ENCODE measurements around the gene RNF213. TPM values are rescaled to one million over a fixed set of nuclear protein-coding genes. Genes with fewer than 3 reads are reported as not detected.

The RNF213 gene
- total and polyA plus RNA-seq, 4 donors = 45.1 to 78.3 (median 59.3) TPM

DNA sequence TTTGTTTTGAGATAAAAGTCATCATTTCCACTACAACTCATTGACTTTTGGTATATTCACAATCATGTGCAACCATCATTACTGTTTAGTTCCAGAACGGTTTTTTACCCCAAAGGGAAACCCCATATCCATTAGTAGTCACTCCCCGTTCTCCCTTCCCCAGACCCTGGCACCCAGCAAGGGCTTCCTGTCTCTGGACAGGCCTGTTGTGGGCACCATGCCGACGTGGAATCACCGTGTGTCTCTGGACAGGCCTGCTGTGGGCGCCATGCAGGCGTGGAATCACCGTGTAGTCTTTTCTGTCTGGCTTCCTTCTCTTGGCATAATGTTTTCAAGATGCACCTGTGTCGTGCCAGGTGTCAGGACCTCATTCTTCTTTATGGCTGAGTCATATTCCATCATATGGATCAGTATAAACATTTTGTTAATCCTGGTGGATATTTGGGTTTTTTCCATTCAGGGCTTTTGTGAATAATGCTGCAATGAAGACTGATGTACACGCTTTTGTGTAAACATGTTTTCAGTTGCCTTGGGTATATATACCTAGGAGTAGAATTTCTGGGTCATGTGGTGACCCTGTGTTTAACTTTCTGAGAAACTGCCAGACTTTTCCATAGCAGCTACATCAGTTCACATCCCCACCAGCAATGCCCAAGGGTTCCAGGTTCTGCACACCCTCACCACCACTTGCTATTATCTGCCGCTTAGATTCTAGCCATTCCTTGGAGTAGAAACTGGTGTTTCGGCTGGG lies 173.4 kb downstream of the RNF213 start:
- no peak overlapping the region for H3K4me3 ChIP-seq (ENCODE audit: low read depth, low read length)
- no peak overlapping the region for H3K27ac ChIP-seq (ENCODE audit: low read depth, low read length)
- no peak for DNase-seq (ENCODE audit: low read depth in 4 of 6, low spot score in 6 of 6)
- H3K27me3 ChIP-seq (ENCODE audit: control insufficient read depth, insufficient read depth, low read length) = no peaks in the 10 kb centered on the region
- H3K36me3 ChIP-seq (ENCODE audit: control insufficient read depth, insufficient read depth, low read length) = peaks cover 52% of the 10 kb centered on the region
- WGBS (ENCODE audit: insufficient coverage) = 84% methylated on average over 10 of the region's 12 CpGs
- H3K9me3 ChIP-seq (ENCODE audit: control insufficient read depth, insufficient read depth, low read length) = no peaks in the 10 kb centered on the region
- no peaks in the 10 kb centered on the region for H3K4me1 ChIP-seq (ENCODE audit: control insufficient read depth, insufficient read depth, low read length)

DNA sequence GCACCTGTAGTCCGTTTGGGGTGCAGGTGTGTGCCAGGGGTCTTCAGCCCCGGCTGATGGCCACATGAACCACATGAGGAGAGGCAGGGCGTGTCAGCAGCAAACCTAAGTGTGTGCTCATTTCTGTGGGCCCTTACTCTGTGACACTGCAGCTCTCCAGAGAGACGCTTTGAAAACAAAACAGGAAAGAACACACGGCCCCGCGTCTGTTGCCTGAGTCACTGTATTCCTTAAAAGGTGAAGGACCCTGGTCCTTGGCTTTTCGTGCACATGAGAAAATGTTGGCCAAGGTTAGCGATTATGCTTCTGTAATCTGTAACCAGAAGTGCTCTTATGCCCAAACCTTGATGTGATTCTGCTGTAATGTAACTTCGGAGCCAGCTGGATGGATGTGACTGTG lies 176.9 kb downstream of the RNF213 start:
- H3K27ac ChIP-seq (ENCODE audit: low read depth, low read length) = no peak overlapping the region
- no peak for DNase-seq (ENCODE audit: low read depth in 4 of 6, low spot score in 6 of 6)
- no peak overlapping the region for H3K4me3 ChIP-seq (ENCODE audit: low read depth, low read length)
- 87% methylated on average over 10 of the region's 10 CpGs for WGBS (ENCODE audit: insufficient coverage)
- H3K36me3 ChIP-seq (ENCODE audit: control insufficient read depth, insufficient read depth, low read length) = peaks cover 33% of the 10 kb centered on the region
- H3K9me3 ChIP-seq (ENCODE audit: control insufficient read depth, insufficient read depth, low read length) = no peaks in the 10 kb centered on the region
- no peaks in the 10 kb centered on the region for H3K27me3 ChIP-seq (ENCODE audit: control insufficient read depth, insufficient read depth, low read length)
- H3K4me1 ChIP-seq (ENCODE audit: control insufficient read depth, insufficient read depth, low read length) = peaks cover 18% of the 10 kb centered on the region

DNA sequence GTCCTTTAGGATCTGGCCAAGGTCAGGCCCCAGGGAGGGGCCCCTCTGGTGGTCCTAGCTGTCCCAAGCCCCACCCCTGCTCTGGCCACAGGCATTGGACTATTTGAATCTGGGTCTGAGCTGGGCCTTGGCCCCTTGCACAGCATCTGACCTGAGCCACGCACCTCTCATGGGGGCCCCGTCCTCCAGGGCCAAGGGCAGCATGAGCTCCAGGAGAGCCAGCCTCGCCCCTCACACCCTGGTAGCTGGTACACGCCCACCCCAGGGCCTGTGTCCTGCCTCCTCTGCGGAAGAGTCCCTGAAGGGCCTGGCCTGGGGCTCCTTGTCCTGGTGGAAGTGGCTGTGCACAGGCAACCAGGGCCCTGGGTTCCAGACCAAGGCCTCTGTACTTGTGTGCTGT lies 178.2 kb downstream of the RNF213 start:
- WGBS (ENCODE audit: insufficient coverage) = 92% methylated on average over 5 of the region's 5 CpGs
- H3K36me3 ChIP-seq (ENCODE audit: control insufficient read depth, insufficient read depth, low read length) = peaks cover 31% of the 10 kb centered on the region
- no peaks in the 10 kb centered on the region for H3K9me3 ChIP-seq (ENCODE audit: control insufficient read depth, insufficient read depth, low read length)
- no peak overlapping the region for H3K27ac ChIP-seq (ENCODE audit: low read depth, low read length)
- no peak for DNase-seq (ENCODE audit: low read depth in 4 of 6, low spot score in 6 of 6)
- peaks cover 23% of the 10 kb centered on the region for H3K4me1 ChIP-seq (ENCODE audit: control insufficient read depth, insufficient read depth, low read length)
- H3K27me3 ChIP-seq (ENCODE audit: control insufficient read depth, insufficient read depth, low read length) = no peaks in the 10 kb centered on the region
- H3K4me3 ChIP-seq (ENCODE audit: low read depth, low read length) = no peak overlapping the region

DNA sequence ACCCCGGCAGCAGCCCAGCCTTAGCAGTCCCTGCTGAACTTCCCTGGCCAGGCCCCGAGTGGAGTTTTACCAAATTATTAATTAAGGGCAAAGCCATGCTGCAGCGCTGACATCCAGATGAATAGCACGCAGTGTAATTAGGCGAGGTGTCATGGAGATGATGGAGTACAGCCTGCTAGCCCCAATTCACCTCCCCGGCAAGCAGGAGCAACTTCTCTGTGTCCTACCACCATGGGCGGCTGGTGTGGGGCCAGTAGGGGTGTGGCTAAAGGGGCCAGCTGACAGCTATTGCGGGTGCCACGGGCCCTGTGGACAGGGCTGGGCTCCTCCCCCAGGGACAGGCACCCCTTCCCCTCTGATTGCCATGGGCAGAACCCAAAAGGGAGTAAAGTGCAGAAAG lies 178.8 kb downstream of the RNF213 start:
- DNase-seq (ENCODE audit: low read depth in 4 of 6, low spot score in 6 of 6) = no peak
- Histone ChIP-seq H3K4me3 (ENCODE audit: low read depth, low read length) (no peak overlapping the region), H3K4me1 (ENCODE audit: control insufficient read depth, insufficient read depth, low read length) (peaks cover 30% of the 10 kb centered on the region), H3K27me3 (ENCODE audit: control insufficient read depth, insufficient read depth, low read length) (no peaks in the 10 kb centered on the region), H3K27ac (ENCODE audit: low read depth, low read length) (no peak overlapping the region), H3K36me3 (ENCODE audit: control insufficient read depth, insufficient read depth, low read length) (peaks cover 31% of the 10 kb centered on the region), H3K9me3 (ENCODE audit: control insufficient read depth, insufficient read depth, low read length) (no peaks in the 10 kb centered on the region)
- 62% methylated on average over 5 of the region's 9 CpGs for WGBS (ENCODE audit: insufficient coverage)

DNA sequence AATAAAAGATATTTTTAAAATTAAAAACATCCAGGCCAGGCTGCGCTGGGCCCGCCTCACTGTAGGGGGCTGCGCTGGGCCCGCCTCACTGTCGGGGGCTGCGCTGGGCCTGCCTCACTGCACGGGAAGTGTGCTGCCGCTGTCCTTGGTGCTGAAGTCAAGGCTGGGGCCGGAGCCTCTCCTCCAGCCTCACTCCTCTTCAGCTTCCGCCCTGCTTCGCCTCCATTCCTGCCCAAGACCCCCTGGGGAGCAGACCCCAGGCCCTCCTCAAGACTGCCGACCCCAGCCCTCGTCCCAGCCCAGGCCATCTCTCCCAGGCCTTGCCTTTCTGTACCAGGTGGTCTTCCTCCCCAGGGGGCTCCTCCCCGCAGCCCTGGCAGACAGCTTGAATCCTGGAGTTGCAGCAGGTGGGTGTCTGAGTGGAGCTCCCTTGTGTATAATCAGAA lies 180.5 kb downstream of the RNF213 start:
- Histone ChIP-seq H3K27me3 (ENCODE audit: control insufficient read depth, insufficient read depth, low read length) (no peaks in the 10 kb centered on the region), H3K9me3 (ENCODE audit: control insufficient read depth, insufficient read depth, low read length) (no peaks in the 10 kb centered on the region), H3K4me1 (ENCODE audit: control insufficient read depth, insufficient read depth, low read length) (peaks cover 46% of the 10 kb centered on the region), H3K27ac (ENCODE audit: low read depth, low read length) (no peak overlapping the region), H3K4me3 (ENCODE audit: low read depth, low read length) (no peak overlapping the region), H3K36me3 (ENCODE audit: control insufficient read depth, insufficient read depth, low read length) (peaks cover 31% of the 10 kb centered on the region)
- DNase-seq (ENCODE audit: low read depth in 4 of 6, low spot score in 6 of 6) = peak in 3 of 6 donors; percentile 28 to 73 (median 30)
- 19% methylated on average over 14 of the region's 14 CpGs for WGBS (ENCODE audit: insufficient coverage)

DNA sequence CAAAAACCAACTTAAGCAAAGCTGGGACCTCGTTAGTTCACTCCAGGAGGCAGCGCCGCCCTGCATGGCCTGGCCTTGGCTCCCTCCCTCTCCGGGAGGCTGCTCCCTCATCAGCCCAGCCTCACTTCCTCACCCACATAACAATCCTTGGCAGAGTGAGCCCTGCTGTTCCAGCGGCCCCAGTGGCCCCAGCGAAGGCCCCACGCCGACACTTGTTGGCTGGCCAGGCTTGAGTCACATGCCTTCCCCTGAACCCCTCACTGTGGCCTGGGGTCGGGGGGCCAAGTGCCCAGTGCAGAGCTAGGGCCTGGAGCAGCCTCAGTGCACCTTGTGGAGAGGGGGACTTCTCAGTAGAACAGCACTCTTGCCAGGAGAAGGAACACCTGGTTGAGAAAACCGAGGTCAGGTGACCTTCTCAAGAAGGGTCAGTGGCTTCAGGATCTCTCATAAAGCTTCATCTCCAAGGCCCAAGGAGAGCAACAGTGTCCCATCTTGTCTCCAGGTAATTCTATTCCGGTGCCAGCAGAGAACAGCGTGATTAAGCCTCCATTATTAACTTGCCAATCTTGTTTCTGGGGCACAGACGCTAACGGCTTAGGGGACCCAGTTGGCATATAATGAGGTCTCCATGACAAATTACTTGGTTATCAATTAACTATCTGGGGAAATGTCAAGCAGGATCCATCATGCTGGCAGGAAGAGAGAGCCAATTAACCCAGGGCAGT lies 181.1 kb downstream of the RNF213 start:
- H3K4me1 ChIP-seq (ENCODE audit: control insufficient read depth, insufficient read depth, low read length) = peaks cover 52% of the 10 kb centered on the region
- 79% methylated on average over 9 of the region's 14 CpGs for WGBS (ENCODE audit: insufficient coverage)
- H3K36me3 ChIP-seq (ENCODE audit: control insufficient read depth, insufficient read depth, low read length) = peaks cover 31% of the 10 kb centered on the region
- no peak overlapping the region for H3K4me3 ChIP-seq (ENCODE audit: low read depth, low read length)
- H3K9me3 ChIP-seq (ENCODE audit: control insufficient read depth, insufficient read depth, low read length) = no peaks in the 10 kb centered on the region
- no peak overlapping the region for H3K27ac ChIP-seq (ENCODE audit: low read depth, low read length)
- peak in 1 of 6 donors; percentile 73 for DNase-seq (ENCODE audit: low read depth in 4 of 6, low spot score in 6 of 6)
- H3K27me3 ChIP-seq (ENCODE audit: control insufficient read depth, insufficient read depth, low read length) = no peaks in the 10 kb centered on the region

DNA sequence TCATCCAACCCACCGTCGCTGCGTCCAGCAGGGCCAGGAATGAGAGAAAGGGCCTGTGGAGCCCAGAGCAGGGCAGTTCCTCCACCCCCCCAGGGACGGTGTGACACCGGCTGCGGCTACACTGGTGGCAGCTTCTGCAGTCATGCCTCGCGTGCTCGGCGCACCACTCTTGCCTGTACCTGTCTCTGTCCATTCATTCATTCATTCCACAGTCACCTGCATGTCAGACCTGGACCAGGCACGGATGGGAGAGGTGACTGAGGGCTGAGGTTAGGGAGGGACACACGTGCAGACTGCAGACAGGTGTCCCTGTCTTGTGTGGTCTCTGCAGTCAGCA lies 181.6 kb downstream of the RNF213 start:
- H3K9me3 ChIP-seq (ENCODE audit: control insufficient read depth, insufficient read depth, low read length) = no peaks in the 10 kb centered on the region
- no peak for DNase-seq (ENCODE audit: low read depth in 4 of 6, low spot score in 6 of 6)
- H3K27me3 ChIP-seq (ENCODE audit: control insufficient read depth, insufficient read depth, low read length) = no peaks in the 10 kb centered on the region
- no peak overlapping the region for H3K4me3 ChIP-seq (ENCODE audit: low read depth, low read length)
- WGBS (ENCODE audit: insufficient coverage) = 56% methylated on average over 7 of the region's 12 CpGs
- H3K36me3 ChIP-seq (ENCODE audit: control insufficient read depth, insufficient read depth, low read length) = peaks cover 27% of the 10 kb centered on the region
- H3K4me1 ChIP-seq (ENCODE audit: control insufficient read depth, insufficient read depth, low read length) = peaks cover 56% of the 10 kb centered on the region
- H3K27ac ChIP-seq (ENCODE audit: low read depth, low read length) = no peak overlapping the region

DNA sequence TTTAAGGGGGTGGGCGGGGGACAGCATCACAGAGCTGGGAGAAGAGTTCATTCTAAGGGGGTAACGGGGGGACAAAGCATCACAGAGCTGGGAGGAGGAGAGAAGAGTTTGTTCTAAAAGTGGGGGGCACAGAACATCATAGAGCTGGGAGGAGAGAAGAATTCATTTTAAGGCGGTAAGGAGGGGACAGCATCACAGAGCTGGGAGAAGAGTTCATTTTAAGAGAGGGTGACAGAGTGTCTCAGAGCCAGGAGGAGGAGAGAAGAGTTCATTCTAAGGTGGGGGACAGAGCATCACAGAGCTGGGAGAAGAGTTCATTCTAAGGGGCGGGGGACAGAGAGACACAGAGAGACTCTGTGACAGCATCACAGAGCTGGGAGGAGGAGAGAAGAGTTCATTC lies 182.1 kb downstream of the RNF213 start:
- peaks cover 56% of the 10 kb centered on the region for H3K4me1 ChIP-seq (ENCODE audit: control insufficient read depth, insufficient read depth, low read length)
- no peaks in the 10 kb centered on the region for H3K27me3 ChIP-seq (ENCODE audit: control insufficient read depth, insufficient read depth, low read length)
- no peak overlapping the region for H3K4me3 ChIP-seq (ENCODE audit: low read depth, low read length)
- peaks cover 24% of the 10 kb centered on the region for H3K36me3 ChIP-seq (ENCODE audit: control insufficient read depth, insufficient read depth, low read length)
- H3K9me3 ChIP-seq (ENCODE audit: control insufficient read depth, insufficient read depth, low read length) = no peaks in the 10 kb centered on the region
- H3K27ac ChIP-seq (ENCODE audit: low read depth, low read length) = no peak overlapping the region
- 77% methylated on average over 4 of the region's 4 CpGs for WGBS (ENCODE audit: insufficient coverage)
- DNase-seq (ENCODE audit: low read depth in 4 of 6, low spot score in 6 of 6) = no peak

DNA sequence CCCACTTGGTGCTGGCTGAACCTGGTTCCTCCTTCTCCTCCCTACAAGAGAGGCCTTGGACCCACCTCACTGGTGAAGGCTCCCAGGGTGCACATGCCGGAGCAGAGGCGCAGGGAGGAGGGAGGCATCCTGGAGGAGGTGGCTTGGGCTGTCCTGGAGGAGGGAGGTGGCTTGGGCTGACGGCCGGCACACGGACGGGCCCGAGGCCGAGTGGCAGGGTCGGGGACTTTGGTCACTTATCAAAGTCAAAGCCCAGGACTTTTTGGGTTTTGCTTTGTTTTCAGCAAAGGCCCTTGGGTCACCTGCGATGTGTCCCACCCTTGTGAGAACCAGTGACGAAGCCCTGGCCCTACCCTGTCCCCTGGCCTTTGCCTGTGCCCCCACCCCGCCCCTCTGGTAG lies 182.8 kb downstream of the RNF213 start:
- Histone ChIP-seq H3K27me3 (ENCODE audit: control insufficient read depth, insufficient read depth, low read length) (no peaks in the 10 kb centered on the region), H3K4me3 (ENCODE audit: low read depth, low read length) (no peak overlapping the region), H3K27ac (ENCODE audit: low read depth, low read length) (no peak overlapping the region), H3K4me1 (ENCODE audit: control insufficient read depth, insufficient read depth, low read length) (peaks cover 56% of the 10 kb centered on the region), H3K36me3 (ENCODE audit: control insufficient read depth, insufficient read depth, low read length) (peaks cover 18% of the 10 kb centered on the region), H3K9me3 (ENCODE audit: control insufficient read depth, insufficient read depth, low read length) (no peaks in the 10 kb centered on the region)
- no peak for DNase-seq (ENCODE audit: low read depth in 4 of 6, low spot score in 6 of 6)
- WGBS (ENCODE audit: insufficient coverage) = 31% methylated on average over 11 of the region's 12 CpGs

Data from spinal cord (tissue), 10 donors.